ENCODE data around the gene E4F1.

The E4F1 gene

DNA sequence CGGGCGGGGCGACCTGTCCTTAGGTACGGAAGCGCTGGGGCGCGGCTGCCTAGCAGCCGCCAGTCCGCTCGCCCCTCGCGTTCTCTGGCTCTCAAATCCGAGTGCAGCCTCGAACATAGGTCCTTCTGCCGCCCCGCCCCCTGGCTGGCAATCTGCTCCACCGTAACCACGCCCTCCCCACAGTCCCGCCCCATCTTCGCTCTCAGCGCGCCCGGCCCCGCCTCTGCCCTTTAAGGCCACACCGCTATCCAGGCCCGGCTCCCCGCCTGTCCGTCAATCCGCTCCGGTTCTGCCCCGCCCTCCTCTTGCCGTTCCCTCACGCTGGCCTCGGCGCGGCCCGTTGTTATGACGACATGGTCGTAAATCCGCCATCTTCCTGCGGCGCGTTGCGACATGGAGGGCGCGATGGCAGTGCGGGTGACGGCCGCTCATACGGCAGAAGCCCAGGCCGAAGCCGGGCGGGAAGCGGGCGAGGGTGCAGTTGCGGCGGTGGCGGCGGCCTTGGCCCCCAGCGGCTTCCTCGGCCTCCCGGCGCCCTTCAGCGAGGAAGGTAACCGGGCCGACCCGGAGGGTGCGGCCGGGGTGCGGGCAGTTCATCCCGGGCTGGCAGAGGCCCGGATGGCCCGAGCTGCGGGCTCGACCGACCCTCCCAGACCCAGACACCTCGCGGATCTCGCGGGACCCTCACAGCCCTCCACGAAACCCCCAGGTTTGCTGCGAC, at the start of gene E4F1:
E4F1 (plus strand) TSS at position 371 of the 721 bp plus-strand sequence; CDS start at position 394, 23 bp downstream.
- in situ Hi-C loops (cut with MboI; ENCODE audit: low pct_unique_long_range_greater_than_20kb, low sequenced_read_pairs): no loop called here
- DNase-seq: peak; percentile 99

DNA sequence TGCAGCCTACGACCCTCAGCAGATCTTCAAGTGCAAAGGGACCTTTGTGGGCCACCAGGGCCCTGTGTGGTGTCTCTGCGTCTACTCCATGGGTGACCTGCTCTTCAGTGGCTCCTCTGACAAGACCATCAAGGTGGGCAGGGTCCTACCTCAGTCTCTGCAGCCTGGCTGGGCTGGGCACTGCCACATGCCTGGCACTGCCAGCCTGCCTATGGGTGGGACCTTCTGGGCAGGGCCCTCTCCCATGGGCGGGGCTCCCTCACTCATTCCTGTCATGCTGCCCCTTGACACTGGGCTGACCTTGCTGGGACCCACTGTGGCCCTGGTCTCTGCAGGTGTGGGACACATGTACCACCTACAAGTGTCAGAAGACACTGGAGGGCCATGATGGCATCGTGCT, 49.5 kb upstream of the E4F1 start:
- DNase-seq: no peak
- in situ Hi-C loops (cut with MboI; ENCODE audit: low pct_unique_long_range_greater_than_20kb, low sequenced_read_pairs): no loop called here

- in situ Hi-C loops (cut with MboI; ENCODE audit: low pct_unique_long_range_greater_than_20kb, low sequenced_read_pairs): no loop called here
Observed at GRCh38 chr16:2174396-2175131, 48.8 kb upstream of the E4F1 start.

GRCh38 chr16:2175454-2175853, 47.9 kb upstream of the E4F1 start:
- in situ Hi-C loops (cut with MboI; ENCODE audit: low pct_unique_long_range_greater_than_20kb, low sequenced_read_pairs): no loop called here
- no peak for DNase-seq

More at GRCh38 chr16:2174396-2175131, 48.8 kb upstream of the E4F1 start:
- DNase-seq: no peak

DNA sequence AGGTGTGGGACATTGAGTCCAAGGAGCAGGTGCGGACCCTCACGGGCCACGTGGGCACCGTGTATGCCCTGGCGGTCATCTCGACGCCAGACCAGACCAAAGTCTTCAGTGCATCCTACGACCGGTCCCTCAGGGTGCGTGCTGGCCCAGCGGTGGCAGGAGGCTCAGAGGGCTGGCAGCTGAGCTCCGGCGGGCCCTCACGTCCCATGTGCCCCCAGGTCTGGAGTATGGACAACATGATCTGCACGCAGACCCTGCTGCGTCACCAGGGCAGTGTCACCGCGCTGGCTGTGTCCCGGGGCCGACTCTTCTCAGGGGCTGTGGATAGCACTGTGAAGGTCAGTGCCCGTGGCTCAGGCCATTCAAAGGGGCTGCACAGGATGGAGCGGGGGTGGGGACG, 47.3 kb upstream of the E4F1 start:
- in situ Hi-C loops (cut with MboI; ENCODE audit: low pct_unique_long_range_greater_than_20kb, low sequenced_read_pairs): no loop called here
- no peak for DNase-seq

- DNase-seq: no peak
- in situ Hi-C loops (cut with MboI; ENCODE audit: low pct_unique_long_range_greater_than_20kb, low sequenced_read_pairs): no loop called here
Observed at GRCh38 chr16:2177101-2177500, 46.3 kb upstream of the E4F1 start.

DNA sequence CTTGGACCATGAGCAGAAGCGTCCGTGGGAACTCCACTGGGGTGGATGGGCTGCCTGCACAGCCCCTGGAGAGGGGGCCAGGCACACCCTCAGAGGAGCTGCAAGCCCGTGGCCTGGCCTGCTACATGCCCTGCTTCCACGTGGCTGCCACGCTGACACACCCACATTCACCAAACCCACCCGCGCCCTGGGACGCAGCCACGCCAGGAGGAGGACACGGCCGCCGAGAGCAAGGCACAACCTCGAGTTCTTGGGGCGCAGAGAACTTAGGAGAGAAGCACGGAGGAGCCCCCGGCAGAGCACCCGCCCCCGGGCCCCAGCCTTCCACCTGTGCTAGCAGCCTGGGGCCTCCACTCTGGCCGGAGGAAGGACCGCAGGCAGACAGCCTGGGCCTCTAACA, 45.8 kb upstream of the E4F1 start:
- in situ Hi-C loops (cut with MboI; ENCODE audit: low pct_unique_long_range_greater_than_20kb, low sequenced_read_pairs): no loop called here
- DNase-seq: no peak

DNA sequence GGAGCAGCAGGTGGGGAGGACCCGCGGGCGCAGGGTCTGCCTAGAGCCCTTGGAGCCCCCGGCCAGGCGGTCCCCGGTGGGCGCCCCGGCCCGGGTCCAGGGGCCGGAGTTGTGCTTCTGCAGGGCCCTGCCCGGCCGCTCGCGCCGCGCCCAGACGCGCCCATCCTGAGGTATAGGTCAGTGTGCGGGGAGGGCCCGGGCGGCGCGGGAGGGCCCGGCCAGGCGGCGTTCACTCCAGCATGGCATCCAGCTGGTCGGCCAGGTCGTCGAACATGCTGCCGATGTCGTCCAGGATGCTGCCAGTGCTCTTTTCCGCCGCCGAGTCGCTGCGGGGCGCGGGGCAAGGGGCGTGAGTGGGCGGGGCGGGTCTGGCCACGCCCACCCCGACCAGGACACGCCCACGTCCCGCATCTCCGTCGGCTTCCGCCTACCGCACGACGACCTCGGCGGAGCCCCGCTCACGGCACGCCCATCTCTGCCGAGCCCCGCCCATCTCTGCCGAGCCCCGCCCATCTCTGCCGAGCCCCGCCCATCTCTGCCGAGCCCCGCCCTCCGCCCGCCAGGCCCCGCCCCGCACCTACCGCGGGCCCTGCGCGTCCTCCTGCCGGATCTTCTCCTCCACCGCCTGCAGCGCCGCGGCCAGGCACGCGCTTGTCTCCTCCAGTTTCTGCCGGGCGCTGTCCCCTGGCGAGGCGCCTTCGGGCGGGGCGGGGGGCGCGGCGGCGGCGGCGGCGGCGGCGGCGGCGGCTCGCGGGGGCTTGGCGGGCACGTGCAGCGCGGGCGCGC, 44.9 kb upstream of the E4F1 start:
- in situ Hi-C loops (cut with MboI; ENCODE audit: low pct_unique_long_range_greater_than_20kb, low sequenced_read_pairs): no loop called here
- no peak for DNase-seq

DNA sequence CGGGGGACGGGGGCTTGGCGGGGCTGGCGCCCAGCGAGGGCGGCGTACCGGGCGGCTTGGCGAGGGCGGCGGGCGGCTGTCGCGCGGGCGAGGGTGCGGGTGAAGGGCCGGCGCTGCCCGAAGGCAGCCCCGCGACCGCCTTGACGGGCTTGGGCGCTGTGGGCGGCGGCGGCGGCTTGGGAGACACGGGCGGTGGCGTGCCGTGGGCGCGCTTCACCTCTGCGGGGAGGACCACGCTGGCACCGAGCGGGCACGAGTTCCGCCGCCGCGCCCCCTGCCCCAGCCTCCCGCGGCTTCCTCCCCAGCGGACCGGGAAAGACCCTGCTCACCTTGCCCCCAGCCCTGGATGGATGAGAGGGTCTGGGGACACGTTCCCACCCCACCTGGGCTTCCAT, 44.3 kb upstream of the E4F1 start:
- in situ Hi-C loops (cut with MboI; ENCODE audit: low pct_unique_long_range_greater_than_20kb, low sequenced_read_pairs): no loop called here
- DNase-seq: no peak

- in situ Hi-C loops (cut with MboI; ENCODE audit: low pct_unique_long_range_greater_than_20kb, low sequenced_read_pairs): no loop called here
- no peak for DNase-seq
Observed at GRCh38 chr16:2179576-2179975, 43.8 kb upstream of the E4F1 start.

GRCh38 chr16:2180461-2180860, 42.9 kb upstream of the E4F1 start:
- no peak for DNase-seq
- in situ Hi-C loops (cut with MboI; ENCODE audit: low pct_unique_long_range_greater_than_20kb, low sequenced_read_pairs): no loop called here

DNA sequence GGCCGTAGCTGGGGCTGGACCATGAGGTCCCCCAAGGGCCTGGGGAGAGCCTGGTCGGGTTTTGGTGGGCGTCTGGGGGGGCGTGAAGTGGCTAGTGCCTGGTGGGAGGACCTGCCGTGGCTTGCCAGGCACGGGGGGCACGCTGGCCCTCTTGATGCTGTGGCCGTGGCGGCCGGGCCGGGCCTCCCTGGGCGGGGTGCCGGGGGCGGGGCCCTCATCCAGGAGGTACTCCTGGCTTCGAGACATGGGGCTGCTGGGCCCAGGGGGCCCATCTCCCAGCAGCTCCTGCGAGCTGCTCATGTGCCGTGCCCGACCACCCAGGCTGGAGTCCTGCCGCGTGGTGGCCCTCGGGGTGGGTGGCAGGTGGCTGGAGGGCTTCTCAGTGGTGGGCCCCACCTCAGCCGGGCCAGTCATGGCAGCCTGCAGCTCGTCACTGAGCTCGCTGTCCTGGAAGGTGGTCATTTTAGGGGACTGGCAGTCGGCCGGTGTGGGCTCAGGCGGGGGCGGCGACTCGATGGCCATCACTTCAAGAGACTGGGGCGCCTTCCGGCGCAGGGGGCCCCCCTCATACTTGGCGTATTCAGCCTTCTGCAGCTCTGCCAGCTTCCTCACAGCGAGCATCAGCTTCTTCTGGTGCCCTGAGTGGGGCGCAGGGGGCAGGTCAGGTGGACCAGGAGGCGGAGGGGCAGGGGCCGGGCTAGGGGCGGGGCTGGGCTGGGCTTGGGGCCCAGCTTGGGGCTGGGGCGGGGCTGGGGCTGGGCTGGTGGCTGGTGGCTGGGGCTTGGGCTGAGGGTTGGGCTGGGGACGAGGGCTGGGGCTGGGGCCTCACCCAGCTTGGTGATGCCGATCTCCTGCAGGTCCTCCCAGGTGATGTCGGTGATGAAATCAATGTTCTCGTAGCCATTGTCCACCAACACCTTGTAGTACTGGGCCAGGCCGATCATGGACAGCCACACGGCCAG, 42.1 kb upstream of the E4F1 start:
- in situ Hi-C loops (cut with MboI; ENCODE audit: low pct_unique_long_range_greater_than_20kb, low sequenced_read_pairs): no loop called here
- DNase-seq: no peak

GRCh38 chr16:2181952-2182351, 41.4 kb upstream of the E4F1 start:
- in situ Hi-C loops (cut with MboI; ENCODE audit: low pct_unique_long_range_greater_than_20kb, low sequenced_read_pairs): no loop called here
- no peak for DNase-seq

DNA sequence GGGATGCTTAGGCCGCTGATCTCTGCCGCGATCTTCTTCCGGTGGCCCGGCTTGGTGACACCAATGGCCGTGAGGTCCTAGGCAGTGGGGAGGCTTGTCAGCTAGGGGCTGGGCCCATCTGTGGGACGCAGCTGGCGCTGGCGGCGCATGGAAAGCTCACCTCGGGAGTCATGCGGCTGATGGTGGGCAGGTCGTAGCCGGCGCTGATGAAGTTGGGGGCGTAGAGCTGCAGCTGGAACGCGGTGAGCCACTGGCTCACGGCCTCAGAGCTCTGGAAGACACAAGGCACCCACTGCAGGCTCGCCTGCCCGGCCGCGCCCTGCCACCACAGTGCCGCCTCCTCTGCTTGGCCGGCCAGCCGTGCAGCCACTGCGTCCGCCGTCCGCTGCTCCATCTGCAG, 39.7 kb upstream of the E4F1 start:
- in situ Hi-C loops (cut with MboI; ENCODE audit: low pct_unique_long_range_greater_than_20kb, low sequenced_read_pairs): no loop called here
- no peak for DNase-seq

DNA sequence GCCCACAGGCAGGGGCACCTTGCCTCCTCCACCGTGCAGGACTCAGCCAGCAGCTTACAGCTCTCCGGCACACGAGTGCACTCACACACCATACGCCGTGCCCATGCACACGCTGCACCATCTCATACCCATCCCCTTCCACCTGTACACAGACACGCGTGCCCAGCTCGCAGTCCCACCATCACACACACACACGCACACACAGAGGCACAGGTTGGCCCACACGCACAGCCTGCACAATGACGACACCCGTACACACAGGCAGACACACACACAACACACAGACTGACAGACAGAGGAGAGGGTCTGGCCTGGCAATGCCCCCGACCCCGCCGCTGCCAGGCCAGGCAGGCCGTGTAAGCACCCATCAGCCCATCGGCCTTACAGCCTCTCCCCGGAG, 39.0 kb upstream of the E4F1 start:
- no peak for DNase-seq
- in situ Hi-C loops (cut with MboI; ENCODE audit: low pct_unique_long_range_greater_than_20kb, low sequenced_read_pairs): no loop called here

DNA sequence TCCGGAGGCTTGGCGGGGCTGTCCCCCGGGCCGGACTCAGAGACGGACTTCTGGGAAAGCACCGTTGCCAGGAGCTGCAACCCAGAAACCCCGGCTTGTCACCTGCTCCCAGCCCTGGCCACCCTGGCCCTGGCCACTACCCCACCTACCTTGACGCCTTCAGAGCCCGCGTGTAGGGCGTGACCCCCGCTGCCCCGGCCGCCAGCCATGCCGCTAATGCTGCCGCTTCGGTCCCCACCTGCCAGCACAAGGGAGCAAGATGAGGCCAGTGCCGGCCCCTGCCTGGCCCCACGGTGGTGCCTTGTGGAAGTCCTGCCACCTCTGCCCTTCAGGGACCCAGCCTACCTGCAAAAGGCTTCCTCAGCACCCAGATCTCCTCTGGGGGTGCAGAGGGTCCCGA, 38.4 kb upstream of the E4F1 start:
- DNase-seq: no peak
- in situ Hi-C loops (cut with MboI; ENCODE audit: low pct_unique_long_range_greater_than_20kb, low sequenced_read_pairs): no loop called here

DNA sequence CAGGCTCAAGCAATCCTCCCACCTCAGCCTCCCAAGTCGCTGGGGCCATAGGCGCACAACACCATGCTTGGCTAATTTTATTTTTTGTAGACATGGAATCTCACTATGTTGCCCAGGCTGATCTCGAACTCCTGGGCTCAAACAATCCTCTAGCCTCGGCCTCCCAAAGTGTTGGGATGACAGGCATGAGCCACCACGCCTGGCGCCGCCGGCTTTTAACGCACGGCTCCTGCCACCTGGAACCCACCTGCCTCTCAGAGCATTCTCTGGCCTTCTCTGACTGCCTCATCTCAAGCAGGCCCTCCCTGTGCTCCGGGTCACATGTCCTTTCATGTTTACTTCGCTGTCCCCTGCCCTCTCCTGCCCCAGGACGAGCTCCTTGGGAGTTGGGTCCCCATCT, 37.3 kb upstream of the E4F1 start:
- in situ Hi-C loops (cut with MboI; ENCODE audit: low pct_unique_long_range_greater_than_20kb, low sequenced_read_pairs): no loop called here
- DNase-seq: no peak

DNA sequence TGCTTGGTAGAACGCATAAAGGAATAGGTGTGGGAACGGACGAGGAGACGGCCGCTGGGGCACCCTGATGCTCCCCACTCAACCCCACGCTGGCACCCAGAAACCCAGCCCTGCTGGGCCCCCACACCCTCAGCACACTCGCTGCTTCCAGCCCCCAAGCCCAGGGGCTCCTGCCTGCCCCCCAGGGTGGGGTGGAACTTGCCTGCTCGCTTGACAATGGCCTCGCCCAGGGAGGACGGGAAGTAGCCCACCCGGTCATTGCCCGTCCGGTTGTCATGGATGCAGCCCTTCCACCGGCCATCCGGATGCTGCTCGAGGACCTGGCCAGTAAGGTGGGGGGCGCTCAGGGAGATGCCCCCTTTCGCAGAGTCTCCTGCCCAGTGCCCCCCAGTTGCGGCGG, 36.9 kb upstream of the E4F1 start:
- in situ Hi-C loops (cut with MboI; ENCODE audit: low pct_unique_long_range_greater_than_20kb, low sequenced_read_pairs): no loop called here
- DNase-seq: no peak

DNA sequence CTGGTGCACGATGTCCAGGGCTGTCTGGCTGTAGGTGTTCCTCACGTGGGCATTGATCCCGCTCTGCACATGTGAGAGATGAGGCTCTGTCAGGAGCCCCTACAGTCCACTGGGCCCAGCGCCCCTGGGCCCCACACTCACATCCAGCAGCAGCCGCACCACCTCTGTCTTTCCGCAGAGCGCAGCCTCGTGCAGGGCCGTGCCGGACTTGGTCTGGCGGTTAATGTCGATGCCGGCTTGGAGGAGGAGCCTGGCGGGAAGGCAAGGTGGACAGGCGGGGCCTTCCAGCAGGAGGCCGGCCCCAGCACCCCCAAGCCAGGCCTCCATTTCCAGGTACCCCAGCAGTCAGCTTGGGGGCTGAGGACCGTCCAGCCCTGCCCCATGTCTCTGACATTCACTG, 36.2 kb upstream of the E4F1 start:
- no peak for DNase-seq
- in situ Hi-C loops (cut with MboI; ENCODE audit: low pct_unique_long_range_greater_than_20kb, low sequenced_read_pairs): no loop called here

Measured in KBM-7 (cell line).